Measurements from ENCODE around the gene FHIT. TPM values are rescaled to one million over a fixed set of nuclear protein-coding genes. Genes with fewer than 3 reads are reported as not detected.

The FHIT gene
- total RNA-seq, 1 experiment from 2014 or later: 9.8 TPM

GRCh38 chr3:59995563-59995962 is 1255.7 kb downstream of the FHIT start:
- TF ChIP-seq, protein P1, sequence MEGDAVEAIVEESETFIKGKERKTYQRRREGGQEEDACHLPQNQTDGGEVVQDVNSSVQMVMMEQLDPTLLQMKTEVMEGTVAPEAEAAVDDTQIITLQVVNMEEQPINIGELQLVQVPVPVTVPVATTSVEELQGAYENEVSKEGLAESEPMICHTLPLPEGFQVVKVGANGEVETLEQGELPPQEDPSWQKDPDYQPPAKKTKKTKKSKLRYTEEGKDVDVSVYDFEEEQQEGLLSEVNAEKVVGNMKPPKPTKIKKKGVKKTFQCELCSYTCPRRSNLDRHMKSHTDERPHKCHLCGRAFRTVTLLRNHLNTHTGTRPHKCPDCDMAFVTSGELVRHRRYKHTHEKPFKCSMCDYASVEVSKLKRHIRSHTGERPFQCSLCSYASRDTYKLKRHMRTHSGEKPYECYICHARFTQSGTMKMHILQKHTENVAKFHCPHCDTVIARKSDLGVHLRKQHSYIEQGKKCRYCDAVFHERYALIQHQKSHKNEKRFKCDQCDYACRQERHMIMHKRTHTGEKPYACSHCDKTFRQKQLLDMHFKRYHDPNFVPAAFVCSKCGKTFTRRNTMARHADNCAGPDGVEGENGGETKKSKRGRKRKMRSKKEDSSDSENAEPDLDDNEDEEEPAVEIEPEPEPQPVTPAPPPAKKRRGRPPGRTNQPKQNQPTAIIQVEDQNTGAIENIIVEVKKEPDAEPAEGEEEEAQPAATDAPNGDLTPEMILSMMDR (conservative IDR thresholded peaks at IDR 0.05): no peak
- no peak for TF ChIP-seq EZH2 (IDR thresholded peaks at IDR 0.05; ENCODE audit: low read depth)
- H2AFZ ChIP-seq: no peak overlapping the region
- no peaks in the 10 kb centered on the region for H4K20me1 ChIP-seq (ENCODE audit: insufficient read depth)
- H3K79me2 ChIP-seq (ENCODE audit: low read depth): no peaks in the 10 kb centered on the region
- no peak for DNase-seq
- ChIA-PET CTCF (no interaction called here), POLR2A (ENCODE audit: unreplicated experiment) (no interaction called here)
- H3K27me3 ChIP-seq (ENCODE audit: insufficient read depth, low read depth): no peaks in the 10 kb centered on the region
- intact Hi-C loops (cut with micrococcal nuclease; ENCODE audit: unreplicated experiment): no loop called here
- H3K9me2 ChIP-seq (ENCODE audit: insufficient read depth): no peaks in the 10 kb centered on the region
- H3K4me3 ChIP-seq: no peak overlapping the region
- no peak overlapping the region for H3K27ac ChIP-seq
- no peak overlapping the region for H3K4me2 ChIP-seq
- H3F3A ChIP-seq (ENCODE audit: insufficient read depth, low read depth): no peaks in the 10 kb centered on the region
- H3K4me1 ChIP-seq (replicated peaks; ENCODE audit: insufficient read depth): no peaks in the 10 kb centered on the region
- BruUV-seq (replicated peaks): no TSS peak
- H3K9me3 ChIP-seq (ENCODE audit: insufficient read depth, low read depth): no peaks in the 10 kb centered on the region
- H3K36me3 ChIP-seq (ENCODE audit: low read depth): no peaks in the 10 kb centered on the region

GRCh38 chr3:59994732-59995304 is 1256.4 kb downstream of the FHIT start:
- TF ChIP-seq, protein P1 (conservative IDR thresholded peaks at IDR 0.05): no peak
- no peaks in the 10 kb centered on the region for H4K20me1 ChIP-seq (ENCODE audit: insufficient read depth)
- no peak overlapping the region for H3K27ac ChIP-seq
- no peaks in the 10 kb centered on the region for H3K36me3 ChIP-seq (ENCODE audit: low read depth)
- no TSS peak for BruUV-seq (replicated peaks)
- H3F3A ChIP-seq (ENCODE audit: insufficient read depth, low read depth): no peaks in the 10 kb centered on the region
- H3K9me2 ChIP-seq (ENCODE audit: insufficient read depth): no peaks in the 10 kb centered on the region
- no peaks in the 10 kb centered on the region for H3K4me1 ChIP-seq (replicated peaks; ENCODE audit: insufficient read depth)
- H3K79me2 ChIP-seq (ENCODE audit: low read depth): no peaks in the 10 kb centered on the region
- no peaks in the 10 kb centered on the region for H3K9me3 ChIP-seq (ENCODE audit: insufficient read depth, low read depth)
- intact Hi-C loops (cut with micrococcal nuclease; ENCODE audit: unreplicated experiment): no loop called here
- no peak for DNase-seq
- H3K4me2 ChIP-seq: no peak overlapping the region
- H3K27me3 ChIP-seq (ENCODE audit: insufficient read depth, low read depth): no peaks in the 10 kb centered on the region
- no peak overlapping the region for H3K4me3 ChIP-seq
- ChIA-PET POLR2A (ENCODE audit: unreplicated experiment) (no interaction called here), CTCF (no interaction called here)
- H2AFZ ChIP-seq: no peak overlapping the region

GRCh38 chr3:59992578-59992977 is 1258.7 kb downstream of the FHIT start:
- Histone ChIP-seq H3K4me1 (replicated peaks; ENCODE audit: insufficient read depth) (no peaks in the 10 kb centered on the region), H2AFZ (no peak overlapping the region), H3F3A (ENCODE audit: insufficient read depth, low read depth) (no peaks in the 10 kb centered on the region), H3K4me2 (no peak overlapping the region), H3K79me2 (ENCODE audit: low read depth) (no peaks in the 10 kb centered on the region), H3K9me2 (ENCODE audit: insufficient read depth) (no peaks in the 10 kb centered on the region), H3K36me3 (ENCODE audit: low read depth) (no peaks in the 10 kb centered on the region), H3K9me3 (ENCODE audit: insufficient read depth, low read depth) (no peaks in the 10 kb centered on the region), H3K4me3 (no peak overlapping the region), H3K27ac (no peak overlapping the region), H3K27me3 (ENCODE audit: insufficient read depth, low read depth) (no peaks in the 10 kb centered on the region), H4K20me1 (ENCODE audit: insufficient read depth) (no peaks in the 10 kb centered on the region)
- CTCF ChIA-PET: no interaction called here
- no TSS peak for BruUV-seq (replicated peaks)
- DNase-seq: no peak
- intact Hi-C loops (cut with micrococcal nuclease; ENCODE audit: unreplicated experiment): no loop called here
- POLR2A ChIA-PET (ENCODE audit: unreplicated experiment): no interaction called here
- no peak for TF ChIP-seq EZH2 (IDR thresholded peaks at IDR 0.05; ENCODE audit: low read depth)
- TF ChIP-seq, protein P1 (conservative IDR thresholded peaks at IDR 0.05): no peak

Measured in PC-9 (cell line).